ENCODE measurements around the gene NEK2.
"Not testable (repeated sequence)": the region's sequence is repeated elsewhere in the genome, so short reads cannot be mapped to it uniquely, and the experiment has no call there.

NEK2 gene

DNA sequence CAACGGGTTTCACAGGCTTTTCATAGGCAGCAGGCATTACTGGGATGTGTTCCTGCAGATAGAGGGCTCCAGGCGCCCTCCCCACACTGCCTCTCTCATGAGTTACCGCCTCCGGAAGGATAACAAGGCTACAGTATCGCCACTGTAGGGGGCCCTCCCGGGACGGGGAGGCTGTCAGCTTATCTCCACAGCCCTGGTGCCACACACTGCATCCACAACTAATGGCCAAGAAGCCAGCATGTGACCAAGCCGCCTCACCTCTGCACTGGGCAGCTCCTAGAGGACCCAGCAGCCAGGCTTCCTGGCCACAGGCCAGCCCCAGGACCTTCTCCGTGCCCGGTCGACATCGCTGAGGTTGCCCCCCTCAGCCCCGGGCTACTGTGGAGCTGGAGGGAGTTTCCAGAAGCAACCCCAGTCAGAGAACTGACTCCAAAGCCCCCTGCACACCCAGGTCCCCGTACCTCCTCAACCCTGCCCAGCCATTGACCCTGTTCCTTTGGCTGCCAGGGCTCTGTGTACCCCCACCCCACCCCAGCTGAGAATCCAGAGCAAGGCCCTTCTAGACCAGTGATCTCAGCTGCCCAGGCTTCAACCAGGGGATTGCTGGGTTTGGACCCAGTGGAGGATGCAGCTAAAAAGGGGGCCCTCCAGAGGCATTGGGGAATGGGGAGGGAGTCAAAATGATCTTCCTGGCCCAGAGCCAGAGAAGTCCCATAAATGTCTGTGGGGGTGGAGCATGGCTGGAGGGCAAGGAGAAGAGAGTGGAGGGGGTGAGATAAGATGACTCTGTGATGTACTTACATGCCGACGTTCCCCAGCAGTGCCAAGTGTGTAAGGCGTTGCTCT lies 45.0 kb downstream of the NEK2 start:
- DNase-seq: no peak

DNA sequence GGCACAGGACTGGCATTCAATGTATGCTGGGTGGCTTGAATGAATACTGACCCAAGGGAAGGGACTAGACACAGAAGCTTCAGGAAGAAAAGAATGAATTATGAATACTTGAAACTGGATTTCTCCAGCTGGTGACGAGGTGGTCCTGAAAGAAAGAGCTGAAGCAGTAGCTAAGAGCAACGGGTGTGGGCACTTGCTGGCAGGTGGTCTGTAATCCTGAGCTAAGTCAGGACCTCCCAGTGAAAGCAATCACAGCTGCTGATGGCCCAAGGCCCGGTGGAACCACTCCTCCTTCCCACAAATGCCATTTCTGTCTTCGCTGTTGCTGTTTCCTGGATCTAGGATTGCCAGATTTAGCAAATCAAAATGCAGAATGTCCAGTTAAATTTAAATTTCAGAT lies 47.0 kb downstream of the NEK2 start:
- no peak for DNase-seq

DNA sequence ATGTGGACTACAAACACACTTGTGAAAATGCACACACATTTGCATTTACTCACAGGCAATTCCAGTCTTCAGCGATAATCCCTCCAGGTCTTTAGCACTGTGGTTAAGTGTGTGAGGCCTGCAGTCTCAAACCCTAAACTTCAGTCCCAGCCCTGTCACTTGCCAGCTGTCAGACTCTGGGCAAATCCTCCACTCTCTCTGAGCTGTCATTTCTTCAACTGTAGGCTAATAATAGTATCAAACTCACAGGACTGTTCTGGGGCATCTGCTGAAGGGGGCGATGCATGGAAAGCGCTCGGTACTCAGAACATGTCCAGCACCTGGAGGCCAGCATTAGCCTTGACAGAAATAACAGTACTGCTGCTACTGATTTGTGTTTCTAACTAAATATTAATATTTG lies 48.2 kb downstream of the NEK2 start:
- DNase-seq: no peak

DNA sequence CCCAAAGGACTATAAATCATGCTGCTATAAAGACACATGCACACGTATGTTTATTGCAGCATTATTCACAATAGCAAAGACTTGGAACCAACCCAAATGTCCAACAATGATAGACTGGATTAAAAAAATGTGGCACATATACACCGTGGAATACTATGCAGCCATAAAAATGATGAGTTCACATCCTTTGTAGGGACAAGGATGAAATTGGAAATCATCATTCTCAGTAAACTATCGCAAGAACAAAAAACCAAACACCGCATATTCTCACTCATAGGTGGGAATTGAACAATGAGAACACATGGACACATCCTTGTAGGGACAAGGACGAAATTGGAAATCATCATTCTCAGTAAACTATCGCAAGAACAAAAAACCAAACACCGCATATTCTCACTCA lies 49.6 kb downstream of the NEK2 start:
- DNase-seq: not testable (repeated sequence)

DNA sequence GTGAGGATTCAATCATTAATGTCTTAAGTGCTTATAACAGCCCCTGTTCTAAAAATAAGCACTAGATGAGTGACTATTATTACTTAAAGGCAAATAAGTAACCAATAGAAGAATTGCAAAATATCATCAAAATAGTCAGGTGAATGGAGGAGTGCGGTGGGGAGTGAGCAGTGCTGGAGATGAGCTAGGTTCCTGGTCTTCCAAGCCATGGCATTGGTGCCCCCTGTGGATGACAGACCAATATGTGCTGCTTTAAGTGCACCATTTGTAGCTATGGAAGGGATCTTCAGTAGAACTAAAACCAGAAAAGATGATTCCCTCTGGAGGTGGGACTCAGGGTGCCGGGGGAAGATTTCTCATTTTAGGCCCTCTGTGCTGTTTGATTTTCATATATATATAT lies 50.4 kb downstream of the NEK2 start:
- peak; percentile 54 for DNase-seq

DNA sequence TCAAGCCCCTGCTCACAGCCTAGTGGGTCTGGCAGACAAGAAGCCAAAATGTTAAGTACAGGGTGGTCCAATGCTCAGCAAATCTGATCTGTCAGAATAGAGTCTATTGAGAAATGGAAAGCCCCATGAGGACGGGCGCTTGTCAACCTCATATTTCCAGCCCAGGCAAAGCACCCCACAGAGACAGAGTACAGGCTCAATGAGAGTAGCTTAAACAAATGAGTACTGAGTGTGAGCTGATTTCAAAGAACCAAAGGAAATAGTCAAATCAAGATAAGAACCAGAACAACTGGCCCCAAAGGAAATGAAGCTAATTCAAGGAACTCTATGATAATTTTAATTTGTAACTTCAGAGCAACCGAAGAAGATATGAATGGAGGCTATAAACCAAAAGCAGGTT lies 51.9 kb downstream of the NEK2 start:
- no peak for DNase-seq

DNA sequence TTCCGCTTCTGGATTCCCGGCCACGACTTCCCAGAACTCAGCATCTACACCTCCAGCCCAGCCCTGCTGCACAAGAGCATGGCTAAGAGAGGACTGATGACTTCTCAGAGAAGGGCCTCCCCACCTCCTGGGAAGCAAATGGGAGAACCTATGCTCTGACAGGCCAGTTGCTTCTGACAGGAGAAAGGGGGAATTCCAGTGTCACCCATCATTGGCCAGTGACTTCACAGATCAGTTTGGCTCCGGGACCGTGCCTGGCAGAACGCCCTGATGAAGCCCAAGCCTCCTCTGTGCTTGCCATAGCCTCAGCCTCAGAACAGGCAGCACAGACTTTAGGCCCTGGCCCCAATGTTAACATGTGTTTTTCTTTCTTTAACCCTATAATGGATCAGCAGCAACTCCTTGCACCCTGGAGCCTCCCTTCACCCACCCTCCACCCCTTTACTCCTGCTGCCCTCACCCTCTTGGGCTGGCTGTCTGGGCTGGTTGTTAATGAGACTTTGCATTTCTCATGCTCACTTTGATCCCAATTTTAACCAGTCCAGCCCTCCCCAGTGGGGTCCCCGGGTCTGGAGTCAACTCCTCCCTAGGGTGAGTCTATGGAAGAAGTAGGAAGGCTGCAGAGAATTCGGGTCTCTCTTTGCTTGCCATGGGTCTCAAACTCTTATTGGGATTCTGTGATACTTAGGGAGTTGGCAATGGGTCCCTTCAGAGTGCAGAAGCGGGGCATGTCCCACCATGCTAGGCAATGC lies 53.8 kb downstream of the NEK2 start:
- no peak for DNase-seq

DNA sequence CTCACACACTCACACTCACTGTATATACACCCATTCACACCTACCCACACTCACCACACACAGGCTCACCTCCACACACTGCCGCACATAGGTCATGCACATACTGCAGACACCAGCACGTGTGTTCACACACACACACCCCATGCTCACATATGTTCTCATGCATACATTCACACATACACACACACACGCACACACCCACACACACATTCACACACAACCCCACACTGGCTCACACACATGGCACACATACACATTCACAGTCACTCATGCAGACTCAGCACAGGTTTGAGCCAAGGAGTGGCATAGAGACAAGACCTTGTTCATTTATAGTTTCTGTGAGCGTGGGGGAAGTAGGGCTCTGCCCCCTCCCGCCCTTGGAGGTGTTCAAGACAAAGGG lies 55.3 kb downstream of the NEK2 start:
- DNase-seq: no peak

DNA sequence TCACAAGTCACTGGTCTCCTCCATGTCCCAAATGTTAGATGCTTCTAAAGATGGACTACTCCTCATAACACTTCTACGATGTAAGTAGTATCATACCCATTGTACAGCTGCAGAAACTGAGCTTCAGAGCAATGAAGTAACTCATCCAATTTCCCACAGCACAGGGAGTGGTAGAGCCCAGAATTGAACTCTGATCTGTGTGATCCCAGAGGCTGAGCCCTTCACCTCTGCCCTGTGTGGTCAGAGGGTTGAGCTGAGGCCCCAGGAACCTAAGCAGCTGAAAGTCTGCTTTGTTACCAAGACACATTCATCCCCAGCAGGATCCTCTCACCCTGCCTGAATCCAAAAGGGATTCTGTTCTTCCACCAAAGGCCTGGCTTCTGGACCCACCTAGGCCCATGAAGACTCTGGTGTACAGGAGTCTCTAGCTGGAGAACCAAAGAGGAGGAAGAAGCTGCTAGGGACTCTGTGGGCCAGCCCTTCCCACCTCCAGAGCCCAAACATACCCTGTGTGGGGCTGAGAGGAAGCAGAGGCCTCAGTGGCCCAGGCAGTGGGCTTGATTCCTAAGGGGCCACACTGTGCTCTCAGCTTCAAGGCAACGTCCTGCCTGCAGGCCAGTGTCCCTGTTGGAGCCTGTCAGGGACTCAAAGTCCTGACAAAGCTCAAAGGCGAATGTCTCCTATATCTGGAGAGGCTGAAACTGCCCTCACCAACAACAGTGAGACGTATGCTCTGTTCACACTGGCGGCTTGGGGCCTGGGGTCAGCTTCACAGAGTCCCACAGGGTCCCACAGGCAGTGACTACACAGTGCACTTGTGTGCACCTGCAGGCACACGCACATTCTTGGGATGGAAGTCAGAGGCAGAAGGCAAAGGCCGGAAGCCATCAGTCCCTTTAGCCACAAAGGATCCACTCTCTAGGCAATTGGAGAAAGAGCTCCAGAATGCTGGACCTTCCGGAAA lies 56.1 kb downstream of the NEK2 start:
- DNase-seq: no peak

DNA sequence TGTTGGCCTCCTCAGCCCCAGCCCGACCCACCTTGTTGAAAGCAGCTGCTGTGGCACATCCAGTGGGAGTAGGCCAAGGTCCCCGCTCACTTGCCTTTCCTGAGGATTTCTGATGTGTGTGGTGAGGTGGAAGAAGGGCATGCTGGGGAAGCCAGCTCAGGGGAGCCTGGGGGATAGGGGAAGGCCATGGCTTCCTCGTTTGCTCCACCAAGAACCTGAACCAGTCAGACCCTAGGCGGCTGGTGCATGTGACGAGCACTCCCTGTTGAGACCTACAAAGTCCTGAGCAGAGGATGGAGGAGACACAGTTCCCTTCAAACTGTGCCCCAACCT lies 58.5 kb downstream of the NEK2 start:
- no peak for DNase-seq

DNA sequence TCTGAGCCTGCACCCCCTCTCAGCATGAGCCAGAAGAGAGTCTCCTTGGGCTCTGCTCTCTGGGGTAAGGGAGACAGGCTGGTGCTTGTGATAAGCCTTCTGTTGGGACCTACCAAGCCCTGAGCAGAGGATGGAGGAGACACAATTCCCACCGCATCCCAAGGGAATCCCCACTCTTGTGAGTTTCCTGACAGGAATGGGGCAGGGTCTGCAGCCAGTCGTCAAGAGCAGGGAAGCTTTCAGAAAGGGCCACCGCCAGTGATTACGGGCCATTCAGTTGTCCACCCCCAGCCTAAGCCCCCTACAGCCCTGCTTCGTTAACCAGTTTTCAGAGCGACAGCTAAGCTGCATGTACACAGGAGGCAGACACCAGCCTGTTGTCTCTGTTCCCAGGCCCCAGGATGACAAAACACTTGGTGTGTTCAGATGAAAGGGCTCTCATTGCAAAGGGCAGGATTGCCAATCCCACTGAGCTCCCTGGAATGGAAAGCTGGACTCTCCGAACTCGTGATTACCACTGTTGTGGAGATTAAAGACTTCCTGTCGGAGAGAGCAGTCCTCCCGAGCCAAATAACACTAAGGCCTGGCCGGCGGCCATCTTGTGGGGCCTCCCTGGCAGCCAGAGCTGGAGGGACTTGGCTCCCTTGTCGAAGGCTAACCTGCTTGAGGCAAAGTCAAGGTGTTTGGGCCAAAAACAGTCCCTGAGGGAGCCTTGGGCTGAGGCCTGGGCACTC lies 59.0 kb downstream of the NEK2 start:
- no peak for DNase-seq

DNA sequence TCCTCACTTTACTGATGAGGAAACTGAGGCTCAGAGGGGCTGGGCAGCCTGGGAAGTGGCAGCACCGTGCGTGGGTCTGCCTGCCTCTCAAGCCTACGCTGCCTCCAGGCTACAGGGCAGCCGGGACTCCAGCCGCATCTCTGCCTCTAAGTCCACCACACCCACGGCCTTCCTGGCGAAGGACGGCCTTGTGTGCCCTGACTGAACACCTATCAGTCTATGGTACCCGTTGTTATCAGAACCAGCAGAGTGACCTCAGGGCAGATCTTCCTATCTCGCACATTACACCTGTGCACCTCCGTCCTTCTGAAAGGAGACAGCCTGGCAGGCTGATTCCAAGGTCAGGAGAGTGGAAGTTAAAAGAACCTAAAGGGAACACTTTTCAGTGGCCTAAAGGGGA lies 60.8 kb downstream of the NEK2 start:
- DNase-seq: no peak

DNA sequence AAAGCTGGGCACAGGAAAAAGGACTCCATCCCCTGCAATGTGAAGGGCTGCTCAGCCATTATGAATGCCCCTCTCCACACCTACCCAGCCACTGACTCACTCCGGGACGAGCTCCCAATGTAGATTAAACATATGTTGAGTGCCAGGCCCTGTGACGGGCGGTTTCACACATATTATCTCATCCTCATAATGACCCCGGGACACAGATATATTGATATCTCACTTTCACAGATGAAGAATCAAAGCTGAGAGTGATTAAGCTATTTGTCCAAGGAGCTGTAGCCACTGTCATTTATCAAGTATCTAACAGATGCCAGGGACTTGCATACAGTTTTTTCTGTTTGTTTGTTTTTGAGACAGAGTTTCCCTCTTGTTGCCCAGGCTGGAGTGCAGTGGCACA lies 61.5 kb downstream of the NEK2 start:
- DNase-seq: no peak

DNA sequence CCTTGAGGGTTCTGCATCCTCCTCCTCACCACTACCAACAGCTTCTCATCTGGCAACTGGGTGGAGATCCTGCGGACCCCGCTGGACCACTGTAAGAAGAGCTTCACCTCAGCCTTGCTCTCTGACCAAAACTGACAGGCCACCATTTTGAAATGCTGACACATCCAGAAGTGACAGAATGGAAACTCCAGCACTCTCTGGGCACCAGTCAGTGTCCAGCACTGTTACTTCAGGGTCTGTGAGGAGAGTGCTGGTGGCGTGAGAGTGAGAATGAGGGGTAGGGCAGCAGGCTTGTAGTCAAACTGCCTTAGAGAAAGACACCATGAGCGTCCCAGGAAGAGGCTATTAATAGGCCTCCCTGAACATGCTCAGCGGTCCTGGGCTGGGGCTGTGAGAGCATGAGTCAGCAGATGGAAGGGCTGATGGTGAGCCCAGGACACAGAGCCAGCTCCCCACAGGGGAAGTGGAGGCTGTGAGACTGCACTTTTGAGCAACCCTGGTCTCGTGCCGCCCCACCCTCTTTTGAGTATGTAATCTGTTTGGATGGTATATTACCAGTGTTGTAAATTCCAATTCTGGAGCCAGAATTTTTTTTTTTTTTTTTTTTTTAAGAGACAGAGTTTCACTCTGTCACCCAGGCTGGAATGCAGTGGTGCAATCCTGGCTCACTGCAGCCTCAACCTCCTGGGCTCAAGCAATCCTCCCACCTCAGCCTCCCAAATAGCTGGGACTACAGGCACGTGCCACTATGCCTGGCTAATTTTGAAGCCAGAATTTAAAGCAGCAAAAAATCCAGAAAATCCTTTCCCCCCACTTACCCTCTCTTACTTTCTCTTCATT lies 62.1 kb downstream of the NEK2 start:
- DNase-seq: peak; percentile 7

DNA sequence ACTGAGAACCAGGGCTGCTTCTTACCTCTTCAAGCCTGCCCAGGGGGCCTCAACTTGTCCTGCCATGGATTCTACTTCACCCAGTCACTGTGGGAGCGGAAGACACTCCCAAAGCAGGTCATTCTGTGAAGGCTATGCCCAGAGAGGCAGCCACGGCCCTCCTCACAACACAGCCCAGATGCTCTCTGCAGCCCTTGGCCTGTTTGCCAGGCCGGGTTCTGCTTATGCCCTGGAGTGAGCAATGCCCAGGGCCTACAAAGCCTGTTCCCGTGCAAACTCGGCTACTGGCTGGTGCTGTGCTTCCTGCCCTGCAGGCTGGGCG lies 62.7 kb downstream of the NEK2 start:
- no peak for DNase-seq

Data from CD4-positive, alpha-beta T cell treated with Interleukin-10 for 1 hour (primary cell).